Glomerular endothelial cell (primary cell): Measurements from ENCODE around the gene ZNF565. TPM values are rescaled to one million over a fixed set of nuclear protein-coding genes. Genes with fewer than 3 reads are reported as not detected.
A peak's percentile ranks its signal among the peaks of the same experiment; 100 is the strongest.
"Not testable (repeated sequence)": the region's sequence is repeated elsewhere in the genome, so short reads cannot be mapped to it uniquely, and the experiment has no call there.

ENCODE experiments used
- DNase-seq: peaks from one replicate; pipeline ENCODE4 v3.0.0-alpha.2; 2011; ENCODE audit warnings: low read depth, low spot score; ENCODE audit errors: extremely low read depth
- total RNA-seq: library from RNA; depleted of rRNA; stranded (reverse); fragments of >200 nt; gene quantifications from 2 replicates; pipeline ENCODE4 v1.2.3, GENCODE V29; 2015

ZNF565 gene
- total RNA-seq, 1 donor from 2014 or later, result 2.9 TPM

DNA sequence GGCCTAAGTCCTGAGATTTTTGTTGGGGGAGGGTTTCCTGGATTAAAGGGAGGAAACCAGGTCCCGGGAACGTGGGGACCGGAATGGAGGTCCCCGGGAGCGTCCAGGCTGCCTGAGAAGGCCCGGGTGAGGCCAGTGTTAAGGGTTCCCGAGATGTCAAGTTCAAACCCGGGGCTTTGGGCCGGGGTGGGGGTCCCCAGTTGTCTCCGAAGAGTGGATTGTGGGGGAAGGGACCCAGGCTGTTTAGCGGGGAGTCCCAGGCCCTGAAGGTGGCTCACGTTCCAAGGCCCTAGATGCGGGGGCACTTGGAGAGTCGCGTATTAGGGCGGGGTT lies 62.5 kb downstream of the ZNF565 start:
- DNase-seq, result no peak

DNA sequence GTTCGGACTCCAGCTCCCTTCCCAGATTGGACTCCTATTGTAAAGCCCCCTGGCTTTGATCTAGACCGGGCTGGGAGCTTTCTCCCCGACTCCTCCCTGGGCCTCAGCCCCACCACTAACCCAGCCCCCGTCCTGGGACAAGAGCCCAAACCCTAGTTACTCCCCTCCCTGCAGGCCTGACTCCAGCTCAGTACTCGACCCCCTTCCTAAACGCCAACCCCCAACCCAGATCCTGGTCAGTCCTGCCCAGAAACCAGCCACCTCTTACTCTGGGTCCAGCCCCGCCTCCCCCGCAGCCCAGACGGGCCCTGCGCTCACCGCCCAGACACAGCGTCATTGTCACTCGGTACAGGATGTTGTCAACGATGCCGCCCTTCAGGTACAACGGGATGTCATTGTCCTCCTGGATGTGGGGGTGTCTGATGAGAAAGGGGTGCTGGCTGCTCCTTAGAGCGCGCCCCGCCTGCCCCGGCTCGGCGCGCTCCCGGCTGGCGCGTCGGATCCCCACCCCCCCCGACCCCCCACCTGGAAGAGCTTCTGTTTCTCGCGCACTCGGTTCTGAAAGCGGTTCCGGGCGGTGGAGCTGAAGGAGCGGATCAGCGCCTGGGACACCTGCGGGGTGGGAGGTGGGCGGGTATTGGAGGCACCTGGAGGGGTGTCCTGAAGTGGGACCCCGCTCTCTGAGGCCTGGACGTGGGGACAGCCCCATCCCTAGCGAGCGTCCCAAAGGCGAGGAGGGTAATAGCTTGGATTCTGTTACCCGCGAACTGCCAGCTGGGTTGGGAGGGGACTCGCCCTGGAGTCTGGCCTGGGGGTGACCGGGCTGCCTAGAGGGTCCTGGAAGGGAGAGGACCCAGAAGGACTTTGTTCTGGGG lies 63.1 kb downstream of the ZNF565 start:
- DNase-seq, result no peak

GRCh38 chr19:36150586-36150985 lies 63.9 kb downstream of the ZNF565 start:
- DNase-seq, result no peak

GRCh38 chr19:36149673-36150406 lies 64.6 kb downstream of the ZNF565 start:
- no peak for DNase-seq

DNA sequence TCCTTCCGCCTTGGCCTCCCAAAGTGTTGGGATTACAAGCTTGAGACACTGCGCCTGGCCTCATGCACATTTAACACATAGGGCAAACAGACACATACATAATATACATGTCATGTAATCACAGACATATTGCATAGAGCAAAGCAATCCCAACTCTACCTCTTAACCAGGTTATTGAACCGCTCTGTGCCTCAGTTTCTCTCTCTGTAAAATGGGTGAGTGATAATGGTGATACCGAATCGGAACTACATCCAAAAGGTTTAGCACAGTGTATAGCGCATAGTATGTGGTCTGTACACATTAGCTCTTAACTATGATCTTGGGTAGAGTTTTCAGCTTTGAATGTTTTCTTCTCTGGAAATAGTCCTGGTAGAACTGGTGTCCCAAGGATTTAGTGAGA lies 69.8 kb downstream of the ZNF565 start:
- DNase-seq, result no peak

DNA sequence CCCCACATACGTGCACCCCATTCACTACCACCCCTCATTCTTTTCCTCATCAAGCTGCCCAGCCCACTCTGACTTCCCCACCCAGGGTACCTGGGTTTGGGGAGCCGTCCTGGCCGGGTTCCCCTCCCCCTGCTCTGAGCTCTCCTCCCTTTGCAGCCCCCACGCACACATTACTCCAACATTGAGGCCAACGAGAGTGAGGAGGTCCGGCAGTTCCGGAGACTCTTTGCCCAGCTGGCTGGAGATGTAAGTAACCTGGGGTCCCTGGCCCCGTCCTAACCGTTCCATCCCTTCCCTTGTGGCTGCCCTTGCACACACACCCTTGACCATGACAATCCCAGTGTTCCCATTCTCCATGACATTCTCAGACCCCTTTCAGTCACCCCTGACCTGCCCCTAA lies 72.0 kb downstream of the ZNF565 start:
- no peak for DNase-seq

GRCh38 chr19:36142046-36142445 lies 72.4 kb downstream of the ZNF565 start:
- no peak for DNase-seq

- DNase-seq, result no peak
Measured at GRCh38 chr19:36141039-36141927, 73.2 kb downstream of the ZNF565 start.

GRCh38 chr19:36140304-36141038 lies 74.0 kb downstream of the ZNF565 start:
- DNase-seq, result no peak

DNA sequence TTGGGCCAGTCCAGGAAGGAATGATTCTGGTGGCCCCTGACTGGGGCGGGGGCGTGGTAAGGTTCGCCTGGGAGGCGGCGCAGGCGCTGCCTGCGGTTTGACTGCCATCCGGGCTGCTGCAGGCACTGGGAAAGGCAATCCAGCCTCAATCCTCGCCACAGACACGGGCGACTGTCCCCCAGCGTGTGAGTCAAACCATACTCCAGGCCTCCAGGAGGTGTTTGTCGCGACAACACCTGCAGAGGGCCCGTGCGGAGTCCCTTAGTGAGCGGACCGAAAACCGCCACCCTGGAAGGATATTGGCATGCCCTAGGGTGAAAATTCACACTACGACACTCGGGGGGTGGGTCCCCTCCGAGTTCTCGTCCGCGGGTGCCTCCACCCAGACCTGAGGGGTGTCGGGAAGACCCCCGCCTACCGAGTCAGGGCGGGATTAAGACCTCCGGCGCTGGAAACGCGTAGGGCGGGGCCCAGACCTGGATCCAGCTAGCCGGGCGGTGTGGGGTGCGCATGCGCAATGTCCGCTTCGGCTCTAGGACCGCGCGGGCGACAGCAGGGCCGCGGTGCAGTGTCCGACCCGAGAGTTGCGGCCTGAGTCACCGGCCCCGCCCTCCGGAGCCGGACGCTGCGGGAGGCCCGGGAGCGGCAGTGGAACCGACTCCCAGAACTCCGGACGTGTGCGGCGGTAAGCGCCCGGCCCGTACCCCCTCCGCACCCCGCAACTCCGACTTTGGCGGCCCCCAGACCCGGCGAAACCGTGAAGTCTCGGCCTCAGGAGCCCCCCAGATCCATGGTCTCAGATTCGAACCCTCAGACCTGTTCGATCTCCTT lies 74.8 kb downstream of the ZNF565 start, which contains the start of gene CAPNS1:
TSS of gene CAPNS1 (plus strand) at position 594 of the 831 bp plus-strand sequence. CDS start 946 bp downstream, outside the sequence.
- DNase-seq, result peak; percentile 58

- no peak for DNase-seq
Measured at GRCh38 chr19:36139120-36139472, 75.4 kb downstream of the ZNF565 start.

DNA sequence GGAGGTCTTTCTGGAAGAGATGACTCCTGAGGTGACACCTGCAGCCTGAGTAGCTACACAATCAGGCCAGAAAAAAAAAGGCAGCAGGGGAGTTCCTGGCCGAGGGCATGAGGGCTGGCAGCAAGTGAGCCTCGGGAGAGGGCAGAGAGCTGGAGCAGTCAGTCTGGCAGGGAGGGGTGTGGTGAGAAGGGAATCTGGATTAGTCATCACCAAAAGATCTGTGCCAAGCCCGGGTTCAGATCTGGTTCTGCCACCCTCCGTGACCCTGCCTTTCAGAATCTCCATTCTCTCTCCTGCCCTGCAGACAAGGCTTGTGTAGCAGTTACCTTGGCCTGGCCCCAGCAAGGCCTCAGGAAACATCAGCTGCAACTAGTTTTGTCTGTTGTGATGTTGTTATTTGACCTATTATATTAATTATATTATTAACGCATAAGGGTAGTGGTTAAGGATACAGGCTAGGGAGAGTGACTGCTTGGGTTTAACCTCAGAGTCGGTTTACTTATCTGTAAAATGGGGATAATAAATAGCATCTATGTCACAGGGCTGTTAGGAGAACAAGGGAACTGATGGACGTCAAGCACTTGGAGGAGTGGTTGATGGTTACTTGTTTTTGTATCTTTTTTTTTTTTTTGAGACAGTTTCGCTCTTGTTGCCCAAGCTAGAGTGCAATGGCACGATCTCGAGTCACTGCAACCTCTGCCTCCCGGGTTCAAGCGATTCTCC lies 77.3 kb downstream of the ZNF565 start:
- DNase-seq, result no peak

GRCh38 chr19:36134867-36135266 lies 79.6 kb downstream of the ZNF565 start:
- DNase-seq, result not testable (repeated sequence)

Other genes with a start within 250 kb of the ZNF565 start
- gene SDHAF1, start 219.5 kb downstream of the ZNF565 start, total RNA-seq, result 19.8 and 29.1 TPM in 2 replicates
- not detected in 2 replicates for gene SYNE4, start 205.9 kb downstream of the ZNF565 start, total RNA-seq
- gene ALKBH6, start 200.5 kb downstream of the ZNF565 start, total RNA-seq, result 22.5 and 35.5 TPM in 2 replicates
- gene CLIP3, start 181.8 kb downstream of the ZNF565 start, total RNA-seq, result 14.0 TPM in 2 replicates
- gene THAP8, start 160.4 kb downstream of the ZNF565 start, total RNA-seq, result 10.3 and 13.9 TPM in 2 replicates
- 2.3 and 4.8 TPM in 2 replicates for gene WDR62, start 159.8 kb downstream of the ZNF565 start, total RNA-seq
- not detected in 2 replicates for gene OVOL3, start 103.5 kb downstream of the ZNF565 start, total RNA-seq
- gene POLR2I, start 99.8 kb downstream of the ZNF565 start, total RNA-seq, result 38.7 and 51.9 TPM in 2 replicates
- gene TBCB, start 99.2 kb downstream of the ZNF565 start, total RNA-seq, result 246 and 286 TPM in 2 replicates
- 334 and 435 TPM in 2 replicates for gene CAPNS1, start 74.6 kb downstream of the ZNF565 start, total RNA-seq
- 4.8 and 26.8 TPM in 2 replicates for gene COX7A1, start 62.2 kb downstream of the ZNF565 start, total RNA-seq
- 68.7 and 77.4 TPM in 2 replicates for gene ZNF146, start 441 bp upstream of the ZNF565 start, total RNA-seq
- gene ZFP14, start 164.5 kb upstream of the ZNF565 start, total RNA-seq, result 1.2 and 3.5 TPM in 2 replicates
- 3.5 and 4.7 TPM in 2 replicates for gene ZFP82, start 204.0 kb upstream of the ZNF565 start, total RNA-seq